Pericardium fibroblast (primary cell): Measurements from ENCODE around the gene SNX15. TPM values are rescaled to one million over a fixed set of nuclear protein-coding genes. Genes with fewer than 3 reads are reported as not detected.

Experiments used
- total RNA-seq: library from RNA; depleted of rRNA; stranded (reverse); fragments of >200 nt; gene quantifications from 2 replicates; pipeline ENCODE4 v1.2.3, GENCODE V29; 2015

SNX15 gene, protein sequence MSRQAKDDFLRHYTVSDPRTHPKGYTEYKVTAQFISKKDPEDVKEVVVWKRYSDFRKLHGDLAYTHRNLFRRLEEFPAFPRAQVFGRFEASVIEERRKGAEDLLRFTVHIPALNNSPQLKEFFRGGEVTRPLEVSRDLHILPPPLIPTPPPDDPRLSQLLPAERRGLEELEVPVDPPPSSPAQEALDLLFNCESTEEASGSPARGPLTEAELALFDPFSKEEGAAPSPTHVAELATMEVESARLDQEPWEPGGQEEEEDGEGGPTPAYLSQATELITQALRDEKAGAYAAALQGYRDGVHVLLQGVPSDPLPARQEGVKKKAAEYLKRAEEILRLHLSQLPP
- 7.8 and 9.4 TPM in 2 replicates for total RNA-seq

DNA sequence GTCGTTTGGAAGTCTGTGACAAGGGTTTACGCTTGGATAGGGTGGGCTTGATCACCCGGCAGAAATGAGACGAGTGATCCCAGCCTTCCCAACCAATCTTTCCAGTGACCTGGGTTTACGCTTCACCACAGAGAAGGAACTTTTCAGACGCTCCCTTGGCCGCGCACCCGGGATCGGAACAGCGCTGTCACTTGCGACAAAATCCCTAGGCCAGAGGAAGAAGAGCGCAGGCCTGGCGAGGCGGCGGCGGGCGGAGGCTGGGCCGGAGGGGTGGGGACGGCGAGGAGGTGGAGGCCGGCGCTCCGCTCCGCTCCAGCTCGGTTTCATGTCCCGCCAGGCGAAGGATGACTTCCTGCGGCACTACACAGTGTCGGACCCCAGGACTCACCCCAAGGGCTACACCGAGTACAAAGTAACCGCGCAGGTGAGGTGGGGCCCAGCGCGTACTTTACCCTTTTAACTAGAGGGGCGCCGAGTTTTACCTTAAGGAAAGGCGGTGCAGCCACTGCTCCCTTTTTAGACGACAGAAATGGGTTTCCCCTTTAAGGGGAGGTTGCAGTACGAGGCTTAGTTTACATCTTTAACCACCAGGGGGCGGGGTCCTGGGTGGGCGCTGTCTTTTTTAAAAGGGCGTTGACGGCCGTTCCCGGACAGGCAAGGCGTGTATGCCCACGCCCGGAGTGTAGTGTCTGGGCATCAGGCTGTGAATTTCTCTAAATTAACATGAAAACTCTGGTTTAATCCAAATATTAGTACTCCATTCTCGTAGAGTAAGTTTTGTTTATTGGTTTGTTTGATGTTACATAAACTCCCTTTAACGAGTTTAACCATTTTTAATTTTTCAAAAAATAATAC, at the start of gene SNX15:
TSS of gene SNX15 (plus strand) at position 227 of the 855 bp plus-strand sequence. CDS start at position 326, 99 bp downstream.

DNA sequence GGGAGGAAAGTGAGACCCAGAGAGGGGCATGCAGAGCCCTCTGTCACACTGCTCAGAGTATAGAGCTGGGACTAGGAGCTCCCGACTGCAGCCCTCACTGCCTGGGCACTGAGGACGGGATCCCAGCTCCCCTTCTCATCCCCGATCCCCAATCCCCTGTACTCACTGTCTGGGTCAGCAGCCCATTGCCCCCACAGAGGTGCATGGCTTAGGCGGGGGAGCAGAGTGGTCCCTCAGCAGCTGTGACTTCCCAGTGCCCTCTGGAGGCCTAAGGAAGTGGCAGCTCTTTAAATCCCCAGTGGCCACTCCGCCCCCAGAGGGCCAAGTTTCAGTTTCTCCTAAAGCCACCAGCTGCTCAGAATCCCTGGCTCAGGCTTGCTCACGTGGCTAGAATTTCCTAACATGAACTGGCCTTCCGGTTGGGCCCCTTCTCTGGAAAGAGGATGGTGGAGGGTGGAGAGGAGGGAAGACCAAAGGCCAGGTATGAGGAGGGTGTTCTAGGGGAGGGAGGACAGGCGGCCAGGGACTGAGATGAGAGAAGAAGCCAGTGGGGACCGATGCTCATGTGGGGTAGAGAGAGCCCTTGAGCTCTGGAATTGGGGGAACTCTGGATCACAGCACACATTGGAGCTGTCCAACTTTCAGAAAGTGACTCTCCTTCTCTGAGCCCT, 30.4 kb upstream of the SNX15 start, which contains the start of gene BATF2:
TSS of gene BATF2 (minus strand) at position 262 of the 671 bp plus-strand sequence. CDS start at position 205, 57 bp downstream.

DNA sequence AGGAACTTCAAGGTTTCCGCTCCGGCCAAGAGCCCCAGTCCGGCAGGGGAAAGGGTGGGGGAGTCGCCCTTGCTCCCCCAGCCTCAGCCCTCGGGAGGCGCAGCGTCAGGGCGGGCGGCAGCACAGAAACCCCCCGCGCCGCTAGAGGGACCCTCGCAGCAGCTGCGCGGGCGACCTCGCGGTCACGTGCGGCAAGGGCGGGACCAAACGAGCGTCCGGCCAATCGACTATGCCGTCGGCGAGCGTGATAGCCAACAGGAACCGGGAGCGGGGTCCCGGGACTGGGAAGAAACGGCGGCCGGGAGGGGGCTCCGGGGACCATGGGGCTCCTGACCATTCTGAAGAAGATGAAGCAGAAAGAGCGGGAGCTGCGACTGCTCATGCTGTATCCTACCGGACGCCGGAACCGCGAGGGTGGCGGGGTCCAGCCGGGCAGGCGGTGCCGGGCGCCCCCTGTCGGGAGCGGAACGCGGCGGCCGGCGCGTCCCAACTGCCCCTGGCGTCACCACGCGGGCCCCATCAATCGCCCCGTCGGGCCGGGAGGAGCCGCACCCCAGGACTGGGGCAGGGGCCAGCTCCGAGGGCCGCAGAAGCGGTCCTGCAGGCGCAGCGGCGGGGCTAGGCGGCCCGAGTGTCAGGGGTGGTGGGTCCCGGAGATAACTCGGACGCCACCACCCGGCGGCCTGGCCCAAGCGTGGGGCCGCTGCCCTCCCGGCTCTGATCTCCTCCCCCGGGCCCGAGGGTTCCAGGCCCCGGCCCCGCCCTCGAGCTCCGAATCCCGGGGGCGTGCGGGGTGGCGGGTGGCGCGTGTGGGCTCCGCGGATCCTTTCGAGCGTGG, 13.1 kb upstream of the SNX15 start, which contains the start of gene ARL2:
TSS of gene ARL2 (plus strand) at position 273 of the 838 bp plus-strand sequence. CDS start at position 321, 48 bp downstream.

DNA sequence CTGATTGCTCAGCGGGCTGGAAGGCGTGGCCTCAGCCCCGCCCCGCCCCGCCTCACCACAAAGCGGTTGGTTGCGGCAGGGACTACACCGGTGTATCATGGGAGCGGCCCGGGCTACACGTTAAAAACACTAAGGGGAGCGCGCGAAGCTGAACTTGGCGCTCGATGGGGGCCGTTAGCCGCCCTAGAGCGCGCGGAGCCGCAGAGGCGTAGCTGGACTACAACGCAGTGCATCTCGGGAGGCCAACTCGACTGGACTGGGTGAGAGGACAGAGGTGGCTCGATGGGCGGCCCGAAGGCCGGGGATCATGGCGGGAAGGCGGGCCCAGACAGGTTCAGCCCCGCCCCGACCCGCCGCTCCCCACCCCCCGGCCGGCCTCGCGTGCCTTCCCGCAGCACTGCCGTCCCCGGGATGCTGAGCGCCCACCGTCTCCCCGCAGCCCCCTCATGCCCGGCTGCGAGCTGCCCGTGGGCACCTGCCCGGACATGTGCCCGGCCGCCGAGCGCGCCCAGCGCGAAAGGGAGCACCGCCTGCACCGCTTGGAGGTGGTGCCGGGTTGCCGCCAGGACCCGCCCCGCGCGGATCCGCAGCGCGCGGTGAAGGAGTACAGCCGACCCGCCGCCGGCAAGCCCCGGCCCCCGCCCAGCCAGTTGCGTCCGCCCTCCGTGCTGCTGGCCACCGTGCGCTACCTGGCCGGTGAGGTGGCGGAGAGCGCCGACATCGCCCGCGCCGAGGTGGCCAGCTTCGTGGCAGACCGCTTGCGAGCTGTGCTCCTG, 13.8 kb downstream of the SNX15 start, which contains the start of gene SAC3D1:
TSS of gene SAC3D1 (plus strand) at position 364 of the 776 bp plus-strand sequence. CDS start at position 447, 83 bp downstream.

DNA sequence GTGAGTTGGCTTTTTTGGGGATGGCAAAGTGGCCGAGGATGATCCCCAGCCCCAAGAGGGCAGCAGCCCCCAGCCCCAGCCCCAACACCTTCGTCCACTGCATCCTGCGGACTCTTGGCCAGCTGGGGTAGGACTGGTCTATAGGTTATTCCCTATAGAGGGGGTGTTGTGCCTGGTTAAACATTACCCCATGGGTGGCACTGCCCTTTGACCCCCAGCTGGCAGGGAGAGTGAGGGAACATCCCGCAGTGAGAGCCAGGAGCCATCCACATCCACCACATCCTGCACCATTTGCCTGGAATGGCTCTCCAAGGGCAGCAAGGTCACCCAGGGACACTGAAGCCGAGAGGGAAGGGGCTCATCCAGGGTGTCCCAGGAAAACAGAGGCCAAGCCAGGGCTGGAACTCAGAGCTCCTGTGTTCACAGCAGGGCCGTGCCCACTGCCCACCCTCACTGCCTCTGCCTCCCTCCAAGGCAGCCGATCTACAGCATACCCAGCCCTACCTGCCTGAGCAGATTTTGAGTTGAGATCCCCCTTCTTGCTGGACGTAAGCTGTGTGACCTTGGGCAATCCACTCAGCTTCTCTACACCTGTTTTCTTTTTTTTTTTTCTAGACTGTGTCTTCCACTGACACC, 31.3 kb downstream of the SNX15 start, which contains the start of gene NAALADL1:
TSS of gene NAALADL1 (minus strand) at position 135 of the 636 bp plus-strand sequence. CDS start at position 103, 32 bp downstream.

DNA sequence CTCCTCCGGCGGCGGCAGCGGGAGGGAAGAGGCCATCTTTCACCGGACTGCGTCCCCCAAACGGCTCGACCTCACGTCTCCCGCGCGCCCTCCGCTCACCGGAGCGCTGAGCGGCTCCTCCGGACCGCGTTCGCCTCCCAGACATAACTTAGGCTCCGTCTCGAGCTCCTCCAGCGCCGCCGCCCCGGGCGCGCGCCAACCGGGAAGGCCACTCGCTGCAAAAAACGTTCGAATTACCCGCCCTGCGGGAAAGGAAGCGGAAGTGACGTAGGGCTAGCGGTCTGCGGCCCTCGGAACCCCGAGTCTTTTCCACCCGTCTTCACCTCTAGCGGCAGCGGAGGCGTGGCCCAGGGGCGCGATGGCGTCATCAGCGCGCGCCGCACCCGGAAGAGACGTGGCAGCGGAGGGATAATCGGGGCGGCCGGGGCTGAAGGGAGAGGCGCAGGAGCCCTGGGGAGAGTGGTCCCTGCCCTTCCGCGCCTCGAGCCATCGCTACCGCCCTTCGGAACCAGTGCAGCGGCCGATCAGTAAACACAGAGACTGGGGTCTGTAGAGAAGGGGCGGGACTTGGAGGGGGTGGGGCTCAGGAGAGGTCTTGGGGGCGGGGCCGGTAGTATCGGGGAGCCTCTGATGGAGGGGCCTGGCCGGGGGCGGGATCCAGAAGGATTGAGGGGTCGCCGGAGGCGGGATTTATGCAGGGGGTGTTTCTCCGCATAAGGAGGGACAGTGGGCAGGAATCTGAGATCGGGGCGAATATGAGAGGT, 56.8 kb downstream of the SNX15 start, which contains the start of the genes CDCA5 and ZFPL1:
TSS of gene CDCA5 (minus strand) at position 207 of the 764 bp plus-strand sequence. CDS start at position 145, 62 bp downstream.
TSS of gene ZFPL1 (plus strand) at position 389 of the 764 bp plus-strand sequence. CDS start 477 bp downstream, outside the sequence.

Other genes starting within 250 kb of the SNX15 start
- gene SF1, start 248.9 kb upstream of the SNX15 start, total RNA-seq, result 107 and 112 TPM in 2 replicates
- gene MAP4K2, start 224.2 kb upstream of the SNX15 start, total RNA-seq, result 17.6 and 23.2 TPM in 2 replicates
- gene MEN1, start 216.9 kb upstream of the SNX15 start, total RNA-seq, result 19.6 and 29.2 TPM in 2 replicates
- 0.26 TPM in 1 of 2 replicates, not detected in the other for gene CDC42BPG, start 182.8 kb upstream of the SNX15 start, total RNA-seq
- 52.1 and 66.7 TPM in 2 replicates for gene EHD1, start 148.8 kb upstream of the SNX15 start, total RNA-seq
- gene ATG2A, start 110.2 kb upstream of the SNX15 start, total RNA-seq, result 16.2 and 19.2 TPM in 2 replicates
- gene PPP2R5B, start 102.8 kb upstream of the SNX15 start, total RNA-seq, result 11.1 and 21.6 TPM in 2 replicates
- 0.35 TPM in 1 of 2 replicates, not detected in the other for gene GPHA2, start 91.5 kb upstream of the SNX15 start, total RNA-seq
- not detected in 2 replicates for gene MAJIN, start 55.3 kb upstream of the SNX15 start, total RNA-seq
- gene BATF2, start 30.5 kb upstream of the SNX15 start, total RNA-seq, result 0.12 and 0.51 TPM in 2 replicates
- 116 and 119 TPM in 2 replicates for gene ARL2, start 13.3 kb upstream of the SNX15 start, total RNA-seq
- 19.7 and 23.5 TPM in 2 replicates for gene SAC3D1, start 13.8 kb downstream of the SNX15 start, total RNA-seq
- gene NAALADL1, start 31.1 kb downstream of the SNX15 start, total RNA-seq, result 17.2 and 38.7 TPM in 2 replicates
- 1.2 and 2.9 TPM in 2 replicates for gene CDCA5, start 56.6 kb downstream of the SNX15 start, total RNA-seq
- gene ZFPL1, start 56.8 kb downstream of the SNX15 start, total RNA-seq, result 34.5 TPM in 2 replicates
- 197 and 427 TPM in 2 replicates for gene VPS51, start 68.8 kb downstream of the SNX15 start, total RNA-seq
- gene TM7SF2, start 84.4 kb downstream of the SNX15 start, total RNA-seq, result 10.4 and 13.4 TPM in 2 replicates
- 18.3 and 19.1 TPM in 2 replicates for gene ZNHIT2, start 90.3 kb downstream of the SNX15 start, total RNA-seq
- 456 and 558 TPM in 2 replicates for gene FAU, start 94.7 kb downstream of the SNX15 start, total RNA-seq
- 40.8 and 56.9 TPM in 2 replicates for gene MRPL49, start 94.9 kb downstream of the SNX15 start, total RNA-seq
- gene SYVN1, start 107.1 kb downstream of the SNX15 start, total RNA-seq, result 13.2 and 22.1 TPM in 2 replicates
- gene SPDYC, start 142.8 kb downstream of the SNX15 start, total RNA-seq, result not detected in 2 replicates
- gene CAPN1, start 154.5 kb downstream of the SNX15 start, total RNA-seq, result 168 and 189 TPM in 2 replicates
- 2.6 and 3.7 TPM in 2 replicates for gene POLA2, start 234.5 kb downstream of the SNX15 start, total RNA-seq